ENCODE measurements around the gene S100A11. TPM values are rescaled to one million over a fixed set of nuclear protein-coding genes. Genes with fewer than 3 reads are reported as not detected.

The S100A11 gene
- total and polyA plus RNA-seq, 9 donors = 97.6 to 303 (median 191) TPM

- DNase-seq = no peak
- H3K36me3 ChIP-seq (ENCODE audit: control insufficient read depth, insufficient read depth, low read length) = no peaks in the 10 kb centered on the region
- peaks cover 13% of the 10 kb centered on the region for H3K4me1 ChIP-seq (ENCODE audit: control insufficient read depth, insufficient read depth, low read length)
- H3K9me3 ChIP-seq (replicated peaks; ENCODE audit: control insufficient read depth, low read depth, low read length) = peaks cover 3% of the 10 kb centered on the region
- peaks cover 17% of the 10 kb centered on the region for H3K27me3 ChIP-seq (ENCODE audit: control insufficient read depth, insufficient read depth, low read length)
- H3K27ac ChIP-seq (ENCODE audit: low read length) = no peak overlapping the region
- no peak overlapping the region for H3K4me3 ChIP-seq (ENCODE audit: low read length)
- 0% methylated on average over 1 of the region's 5 CpGs for WGBS (ENCODE audit: insufficient coverage)
Observed at GRCh38 chr1:152043870-152044269, 7.1 kb upstream of the S100A11 start.

- peaks cover 17% of the 10 kb centered on the region for H3K27me3 ChIP-seq (ENCODE audit: control insufficient read depth, insufficient read depth, low read length)
- H3K4me1 ChIP-seq (ENCODE audit: control insufficient read depth, insufficient read depth, low read length) = peaks cover 2% of the 10 kb centered on the region
- no peak for DNase-seq
- H3K36me3 ChIP-seq (ENCODE audit: control insufficient read depth, insufficient read depth, low read length) = no peaks in the 10 kb centered on the region
- H3K27ac ChIP-seq (ENCODE audit: low read length) = no peak overlapping the region
- 50% methylated on average over 1 of the region's 1 CpG for WGBS (ENCODE audit: insufficient coverage)
- no peak overlapping the region for H3K4me3 ChIP-seq (ENCODE audit: low read length)
- peaks cover 3% of the 10 kb centered on the region for H3K9me3 ChIP-seq (replicated peaks; ENCODE audit: control insufficient read depth, low read depth, low read length)
Observed at GRCh38 chr1:152042030-152042429, 5.2 kb upstream of the S100A11 start.

- Histone ChIP-seq H3K4me1 (ENCODE audit: control insufficient read depth, insufficient read depth, low read length) (peaks cover 10% of the 10 kb centered on the region), H3K36me3 (ENCODE audit: control insufficient read depth, insufficient read depth, low read length) (no peaks in the 10 kb centered on the region), H3K4me3 (ENCODE audit: low read length) (no peak overlapping the region), H3K27ac (ENCODE audit: low read length) (no peak overlapping the region), H3K9me3 (replicated peaks; ENCODE audit: control insufficient read depth, low read depth, low read length) (no peaks in the 10 kb centered on the region), H3K27me3 (ENCODE audit: control insufficient read depth, insufficient read depth, low read length) (peaks cover 15% of the 10 kb centered on the region)
- no peak for DNase-seq
- WGBS (ENCODE audit: insufficient coverage) = 73% methylated on average over 1 of the region's 1 CpG
Observed at GRCh38 chr1:152039886-152040285, 3.1 kb upstream of the S100A11 start.

- no peak for DNase-seq
- Histone ChIP-seq H3K4me3 (ENCODE audit: low read length) (no peak overlapping the region), H3K4me1 (ENCODE audit: control insufficient read depth, insufficient read depth, low read length) (peaks cover 14% of the 10 kb centered on the region), H3K36me3 (ENCODE audit: control insufficient read depth, insufficient read depth, low read length) (no peaks in the 10 kb centered on the region), H3K9me3 (replicated peaks; ENCODE audit: control insufficient read depth, low read depth, low read length) (no peaks in the 10 kb centered on the region), H3K27me3 (ENCODE audit: control insufficient read depth, insufficient read depth, low read length) (peaks cover 13% of the 10 kb centered on the region), H3K27ac (ENCODE audit: low read length) (no peak overlapping the region)
- no CpG with 5 or more reads among the region's 1 CpG for WGBS (ENCODE audit: insufficient coverage)
Observed at GRCh38 chr1:152039461-152039860, 2.7 kb upstream of the S100A11 start.

- H3K36me3 ChIP-seq (ENCODE audit: control insufficient read depth, insufficient read depth, low read length) = peaks cover under 1% of the 10 kb centered on the region
- no peak for DNase-seq
- WGBS (ENCODE audit: insufficient coverage) = 82% methylated on average over 4 of the region's 10 CpGs
- no peaks in the 10 kb centered on the region for H3K9me3 ChIP-seq (replicated peaks; ENCODE audit: control insufficient read depth, low read depth, low read length)
- H3K27ac ChIP-seq (ENCODE audit: low read length) = no peak overlapping the region
- no peak overlapping the region for H3K4me3 ChIP-seq (ENCODE audit: low read length)
- peaks cover 13% of the 10 kb centered on the region for H3K27me3 ChIP-seq (ENCODE audit: control insufficient read depth, insufficient read depth, low read length)
- H3K4me1 ChIP-seq (ENCODE audit: control insufficient read depth, insufficient read depth, low read length) = peaks cover 17% of the 10 kb centered on the region
Observed at GRCh38 chr1:152038871-152039270, 2.1 kb upstream of the S100A11 start.

- Histone ChIP-seq H3K27me3 (ENCODE audit: control insufficient read depth, insufficient read depth, low read length) (peaks cover 4% of the 10 kb centered on the region), H3K36me3 (ENCODE audit: control insufficient read depth, insufficient read depth, low read length) (peaks cover 28% of the 10 kb centered on the region), H3K9me3 (replicated peaks; ENCODE audit: control insufficient read depth, low read depth, low read length) (no peaks in the 10 kb centered on the region), H3K4me1 (ENCODE audit: control insufficient read depth, insufficient read depth, low read length) (peaks cover 17% of the 10 kb centered on the region), H3K4me3 (ENCODE audit: low read length) (peak overlapping the region; percentile 67), H3K27ac (ENCODE audit: low read length) (peak overlapping the region; percentile 93)
- WGBS (ENCODE audit: insufficient coverage) = 11% methylated on average over 5 of the region's 17 CpGs
- DNase-seq = peak; percentile 74
Observed at GRCh38 chr1:152035539-152036266, 1.1 kb downstream of the S100A11 start.

GRCh38 chr1:152034654-152035538, 1.9 kb downstream of the S100A11 start:
- peaks cover 31% of the 10 kb centered on the region for H3K36me3 ChIP-seq (ENCODE audit: control insufficient read depth, insufficient read depth, low read length)
- peak; percentile 56 for DNase-seq
- peak overlapping the region; percentile 93 for H3K27ac ChIP-seq (ENCODE audit: low read length)
- 0% methylated on average over 1 of the region's 8 CpGs for WGBS (ENCODE audit: insufficient coverage)
- no peaks in the 10 kb centered on the region for H3K9me3 ChIP-seq (replicated peaks; ENCODE audit: control insufficient read depth, low read depth, low read length)
- H3K4me3 ChIP-seq (ENCODE audit: low read length) = peak overlapping the region; percentile 67
- peaks cover 2% of the 10 kb centered on the region for H3K27me3 ChIP-seq (ENCODE audit: control insufficient read depth, insufficient read depth, low read length)
- peaks cover 17% of the 10 kb centered on the region for H3K4me1 ChIP-seq (ENCODE audit: control insufficient read depth, insufficient read depth, low read length)

GRCh38 chr1:152034324-152034653, 2.5 kb downstream of the S100A11 start:
- peaks cover 17% of the 10 kb centered on the region for H3K4me1 ChIP-seq (ENCODE audit: control insufficient read depth, insufficient read depth, low read length)
- no peaks in the 10 kb centered on the region for H3K27me3 ChIP-seq (ENCODE audit: control insufficient read depth, insufficient read depth, low read length)
- H3K9me3 ChIP-seq (replicated peaks; ENCODE audit: control insufficient read depth, low read depth, low read length) = no peaks in the 10 kb centered on the region
- H3K36me3 ChIP-seq (ENCODE audit: control insufficient read depth, insufficient read depth, low read length) = peaks cover 32% of the 10 kb centered on the region
- WGBS (ENCODE audit: insufficient coverage) = 56% methylated on average over 1 of the region's 1 CpG
- H3K4me3 ChIP-seq (ENCODE audit: low read length) = no peak overlapping the region
- H3K27ac ChIP-seq (ENCODE audit: low read length) = peak overlapping the region; percentile 93
- DNase-seq = no peak

- peaks cover 7% of the 10 kb centered on the region for H3K4me1 ChIP-seq (ENCODE audit: control insufficient read depth, insufficient read depth, low read length)
- H3K36me3 ChIP-seq (ENCODE audit: control insufficient read depth, insufficient read depth, low read length) = peaks cover 32% of the 10 kb centered on the region
- H3K9me3 ChIP-seq (replicated peaks; ENCODE audit: control insufficient read depth, low read depth, low read length) = no peaks in the 10 kb centered on the region
- no peak for DNase-seq
- no peak overlapping the region for H3K27ac ChIP-seq (ENCODE audit: low read length)
- no peak overlapping the region for H3K4me3 ChIP-seq (ENCODE audit: low read length)
- H3K27me3 ChIP-seq (ENCODE audit: control insufficient read depth, insufficient read depth, low read length) = no peaks in the 10 kb centered on the region
- WGBS (ENCODE audit: insufficient coverage) = 90% methylated on average over 3 of the region's 4 CpGs
Observed at GRCh38 chr1:152029929-152030211, 6.9 kb downstream of the S100A11 start.

- Histone ChIP-seq H3K27ac (ENCODE audit: low read length) (no peak overlapping the region), H3K9me3 (replicated peaks; ENCODE audit: control insufficient read depth, low read depth, low read length) (no peaks in the 10 kb centered on the region), H3K4me3 (ENCODE audit: low read length) (no peak overlapping the region), H3K36me3 (ENCODE audit: control insufficient read depth, insufficient read depth, low read length) (peaks cover 32% of the 10 kb centered on the region), H3K27me3 (ENCODE audit: control insufficient read depth, insufficient read depth, low read length) (no peaks in the 10 kb centered on the region), H3K4me1 (ENCODE audit: control insufficient read depth, insufficient read depth, low read length) (peaks cover 2% of the 10 kb centered on the region)
- DNase-seq = no peak
- 83% methylated on average over 1 of the region's 8 CpGs for WGBS (ENCODE audit: insufficient coverage)
Observed at GRCh38 chr1:152029144-152029928, 7.5 kb downstream of the S100A11 start.

All from muscle of leg (tissue), 11 donors.